Measurements from ENCODE around the gene CEP97.

DNA sequence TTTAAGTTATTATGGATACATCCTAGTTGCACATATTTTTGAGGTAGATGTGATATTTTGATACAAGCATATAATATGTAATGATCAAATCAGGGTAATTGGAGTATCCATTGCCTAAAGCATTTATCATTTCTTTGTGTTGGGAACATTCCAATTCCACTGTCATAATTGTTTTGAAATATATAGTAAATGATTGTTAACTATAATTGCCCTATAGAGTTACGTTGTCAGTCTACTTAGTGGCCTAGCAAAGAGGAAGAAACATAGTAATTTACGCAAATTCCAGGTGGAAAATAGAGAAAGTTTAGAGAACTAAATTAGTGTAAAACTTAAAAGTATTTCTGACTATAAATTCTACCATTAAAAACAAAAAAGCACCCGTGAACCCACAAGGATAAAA lies 79.5 kb downstream of the CEP97 start:
- TF ChIP-seq, protein P1, sequence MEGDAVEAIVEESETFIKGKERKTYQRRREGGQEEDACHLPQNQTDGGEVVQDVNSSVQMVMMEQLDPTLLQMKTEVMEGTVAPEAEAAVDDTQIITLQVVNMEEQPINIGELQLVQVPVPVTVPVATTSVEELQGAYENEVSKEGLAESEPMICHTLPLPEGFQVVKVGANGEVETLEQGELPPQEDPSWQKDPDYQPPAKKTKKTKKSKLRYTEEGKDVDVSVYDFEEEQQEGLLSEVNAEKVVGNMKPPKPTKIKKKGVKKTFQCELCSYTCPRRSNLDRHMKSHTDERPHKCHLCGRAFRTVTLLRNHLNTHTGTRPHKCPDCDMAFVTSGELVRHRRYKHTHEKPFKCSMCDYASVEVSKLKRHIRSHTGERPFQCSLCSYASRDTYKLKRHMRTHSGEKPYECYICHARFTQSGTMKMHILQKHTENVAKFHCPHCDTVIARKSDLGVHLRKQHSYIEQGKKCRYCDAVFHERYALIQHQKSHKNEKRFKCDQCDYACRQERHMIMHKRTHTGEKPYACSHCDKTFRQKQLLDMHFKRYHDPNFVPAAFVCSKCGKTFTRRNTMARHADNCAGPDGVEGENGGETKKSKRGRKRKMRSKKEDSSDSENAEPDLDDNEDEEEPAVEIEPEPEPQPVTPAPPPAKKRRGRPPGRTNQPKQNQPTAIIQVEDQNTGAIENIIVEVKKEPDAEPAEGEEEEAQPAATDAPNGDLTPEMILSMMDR (IDR thresholded peaks at IDR 0.05): no peak
- TF ChIP-seq POLR2A (IDR thresholded peaks at IDR 0.05) (no peak), POLR2AphosphoS5 (IDR thresholded peaks at IDR 0.05) (no peak)
